ENCODE results near the gene SLC30A3. TPM values are rescaled to one million over a fixed set of nuclear protein-coding genes. Genes with fewer than 3 reads are reported as not detected.
A peak's percentile ranks its signal among the peaks of the same experiment; 100 is the strongest.

The SLC30A3 gene
- total and polyA plus RNA-seq, 10 of the 15 experiments (the other 5 are each of a cell fraction or from before 2014, with no cell fraction given) = 0.23 TPM; not detected in 9

- SMC1A ChIA-PET (ENCODE audit: uncharacterized antibody, unreplicated experiment) = interaction anchor here (0.9 to 1.3 kb wide), 2 partner anchors 84 to 86 kb away, joined by 3 read pairs; no protein-coding TSS in a partner anchor
- Histone ChIP-seq H3K4me2 (ENCODE audit: control insufficient read depth, insufficient read depth) (peak overlapping the region; percentile 97), H3K79me2 (ENCODE audit: control insufficient read depth, insufficient read depth, low read length) (peaks cover 23% of the 10 kb centered on the region), H4K20me1 (ENCODE audit: control insufficient read depth, insufficient read depth) (no peaks in the 10 kb centered on the region), H2AFZ (ENCODE audit: control insufficient read depth, low read depth, low read length) (no peak overlapping the region), H3K27ac (ENCODE audit: control insufficient read depth, insufficient read depth) (peak overlapping the region; percentile 83), H3K9ac (ENCODE audit: control insufficient read depth, insufficient read depth, low read length) (peak overlapping the region; percentile 93), H3K36me3 (ENCODE audit: control insufficient read depth in 2 of 2, insufficient read depth in 2 of 2, low read length in 1 of 2) (peaks cover 5 to 8% of the 10 kb centered on the region in 2 experiments), H3K27me3 (replicated peaks in 1 of 2; ENCODE audit: control insufficient read depth in 2 of 2, insufficient read depth in 2 of 2, low read length in 1 of 2) (no peaks in the 10 kb centered on the region), H3K9me3 (replicated peaks; ENCODE audit: control insufficient read depth, insufficient read depth, low read length) (no peaks in the 10 kb centered on the region), H3K4me1 (ENCODE audit: control insufficient read depth, insufficient read depth, low read length) (peaks cover 3% of the 10 kb centered on the region; the same call in 1 of the 2 replicates), H3K4me3 (peak overlapping the region; percentile 79)
- intact Hi-C loops (cut with micrococcal nuclease; ENCODE audit: unreplicated experiment) = loop anchor here (10.0 kb wide), 1 partner anchor 136 kb away; the partner anchor contains the start of gene GTF3C2
- POLR2A ChIA-PET = no interaction called here
- FAIRE-seq (no peak), DNase-seq (ENCODE audit: low read depth, low spot score) (no peak), ATAC-seq (no peak)
- RAD21 ChIA-PET (ENCODE audit: unreplicated experiment) = interaction anchor here (0.6 to 1.2 kb wide), 5 partner anchors 61 to 1349 kb away, joined by 3 to 5 read pairs (median 4); partner anchors contain the start of gene ABHD1
- BruUV-seq (replicated peaks) = no TSS peak
- CTCF ChIA-PET = interaction anchor here (0.5 to 1.8 kb wide), 5 partner anchors 27 to 296 kb away, joined by 3 to 5 read pairs (median 4); no protein-coding TSS in a partner anchor
- no peak for TF ChIP-seq ATF2 (IDR thresholded peaks at IDR 0.05; ENCODE audit: low read length)
- no peak for TF ChIP-seq MTA3 (IDR thresholded peaks at IDR 0.05; ENCODE audit: borderline replicate concordance, low read length)
- peak; percentile 28; the same call in 1 of the 2 replicates for TF ChIP-seq SPI1 (IDR thresholded peaks at IDR 0.05; ENCODE audit: borderline replicate concordance, insufficient read depth, low read depth, low read length)
- TF ChIP-seq NKRF (conservative IDR thresholded peaks at IDR 0.05) = no peak
- TF ChIP-seq LARP7 (IDR thresholded peaks at IDR 0.05) = no peak
- in situ Hi-C loops (cut with MboI) = no loop called here
- WGBS (ENCODE audit: insufficient coverage, insufficient replicate concordance, low lambda C conversion rate, missing lambda C conversion rate) = 35% methylated on average over 4 of the region's 4 CpGs
Observed at GRCh38 chr2:27218614-27219013, 44.2 kb downstream of the SLC30A3 start.

Data from GM12878 (cell line).